ENCODE measurements around the gene PTPRB. TPM values are rescaled to one million over a fixed set of nuclear protein-coding genes. Genes with fewer than 3 reads are reported as not detected.

PTPRB gene
- total and polyA plus RNA-seq, 12 donors: 8.0 to 46.3 (median 28.4) TPM

DNA sequence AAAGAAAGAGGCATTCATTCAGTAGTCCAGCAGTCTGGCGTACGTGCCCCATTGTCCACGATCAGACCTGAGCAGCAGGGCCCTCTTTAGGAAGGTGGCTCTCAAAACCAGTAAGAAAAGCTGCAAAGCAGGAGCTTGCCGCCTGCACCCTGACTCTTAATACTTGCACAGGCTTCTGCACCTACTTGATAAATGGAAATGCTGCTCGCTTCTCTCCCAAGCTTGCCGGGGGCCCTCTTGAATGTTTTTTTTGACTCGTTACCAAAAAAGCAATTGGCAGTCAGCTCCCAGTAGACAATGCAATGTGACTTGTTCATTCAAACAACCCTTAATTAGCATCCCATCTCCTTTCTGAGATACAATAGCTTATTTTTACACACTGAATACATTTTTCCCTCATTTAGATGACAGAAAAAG lies 27.2 kb upstream of the PTPRB start:
- no peak overlapping the region for H3K4me3 ChIP-seq
- intact Hi-C loops (cut with DNase I): no loop called here
- H3K27ac ChIP-seq: no peak overlapping the region
- 45 to 51% (median 48%) methylated on average over 7 of the region's 7 CpGs for WGBS, 4 donors
- TF ChIP-seq, protein P1, sequence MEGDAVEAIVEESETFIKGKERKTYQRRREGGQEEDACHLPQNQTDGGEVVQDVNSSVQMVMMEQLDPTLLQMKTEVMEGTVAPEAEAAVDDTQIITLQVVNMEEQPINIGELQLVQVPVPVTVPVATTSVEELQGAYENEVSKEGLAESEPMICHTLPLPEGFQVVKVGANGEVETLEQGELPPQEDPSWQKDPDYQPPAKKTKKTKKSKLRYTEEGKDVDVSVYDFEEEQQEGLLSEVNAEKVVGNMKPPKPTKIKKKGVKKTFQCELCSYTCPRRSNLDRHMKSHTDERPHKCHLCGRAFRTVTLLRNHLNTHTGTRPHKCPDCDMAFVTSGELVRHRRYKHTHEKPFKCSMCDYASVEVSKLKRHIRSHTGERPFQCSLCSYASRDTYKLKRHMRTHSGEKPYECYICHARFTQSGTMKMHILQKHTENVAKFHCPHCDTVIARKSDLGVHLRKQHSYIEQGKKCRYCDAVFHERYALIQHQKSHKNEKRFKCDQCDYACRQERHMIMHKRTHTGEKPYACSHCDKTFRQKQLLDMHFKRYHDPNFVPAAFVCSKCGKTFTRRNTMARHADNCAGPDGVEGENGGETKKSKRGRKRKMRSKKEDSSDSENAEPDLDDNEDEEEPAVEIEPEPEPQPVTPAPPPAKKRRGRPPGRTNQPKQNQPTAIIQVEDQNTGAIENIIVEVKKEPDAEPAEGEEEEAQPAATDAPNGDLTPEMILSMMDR (IDR thresholded peaks at IDR 0.05): no peak
- TF ChIP-seq POLR2A (IDR thresholded peaks at IDR 0.05): no peak
- H3K9me3 ChIP-seq (replicated peaks in 1 of 3): no peaks in the 10 kb centered on the region
- DNase-seq: no peak
- no peaks in the 10 kb centered on the region for H3K36me3 ChIP-seq (replicated peaks in 1 of 2)
- peaks cover 4% of the 10 kb centered on the region for H3K27me3 ChIP-seq
- peaks cover 0 to 4% of the 10 kb centered on the region in 2 donors for H3K4me1 ChIP-seq (replicated peaks in 1 of 2)

DNA sequence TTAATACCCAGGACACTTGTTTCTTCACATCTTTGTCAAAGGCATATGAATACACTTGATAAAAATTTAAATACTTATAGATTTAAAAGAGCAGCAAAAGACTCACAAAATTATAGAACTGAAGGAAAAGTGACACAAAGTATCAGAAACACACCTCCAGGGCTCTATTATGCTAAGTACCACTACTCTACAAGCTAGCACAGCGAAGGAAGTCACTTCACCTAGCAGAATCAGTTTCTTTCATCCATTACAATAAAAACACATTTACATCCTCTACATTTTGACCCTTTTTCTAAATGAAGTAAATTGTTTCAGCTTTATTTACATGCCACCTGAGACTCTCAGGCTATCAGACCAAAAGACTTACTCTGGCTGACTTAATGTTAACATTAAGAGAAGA lies 26.6 kb upstream of the PTPRB start:
- Histone ChIP-seq H3K4me3 (no peak overlapping the region), H3K27me3 (peaks cover 4% of the 10 kb centered on the region), H3K36me3 (replicated peaks in 1 of 2) (no peaks in the 10 kb centered on the region), H3K4me1 (replicated peaks in 1 of 2) (peaks cover 0 to 4% of the 10 kb centered on the region in 2 donors), H3K9me3 (replicated peaks in 1 of 3) (no peaks in the 10 kb centered on the region), H3K27ac (no peak overlapping the region)
- intact Hi-C loops (cut with DNase I): no loop called here
- 95 to 100% (median 97%) methylated on average over 1 of the region's 1 CpG for WGBS, 4 donors
- no peak for TF ChIP-seq POLR2A (IDR thresholded peaks at IDR 0.05)
- TF ChIP-seq, protein P1 (IDR thresholded peaks at IDR 0.05): no peak
- DNase-seq: no peak

DNA sequence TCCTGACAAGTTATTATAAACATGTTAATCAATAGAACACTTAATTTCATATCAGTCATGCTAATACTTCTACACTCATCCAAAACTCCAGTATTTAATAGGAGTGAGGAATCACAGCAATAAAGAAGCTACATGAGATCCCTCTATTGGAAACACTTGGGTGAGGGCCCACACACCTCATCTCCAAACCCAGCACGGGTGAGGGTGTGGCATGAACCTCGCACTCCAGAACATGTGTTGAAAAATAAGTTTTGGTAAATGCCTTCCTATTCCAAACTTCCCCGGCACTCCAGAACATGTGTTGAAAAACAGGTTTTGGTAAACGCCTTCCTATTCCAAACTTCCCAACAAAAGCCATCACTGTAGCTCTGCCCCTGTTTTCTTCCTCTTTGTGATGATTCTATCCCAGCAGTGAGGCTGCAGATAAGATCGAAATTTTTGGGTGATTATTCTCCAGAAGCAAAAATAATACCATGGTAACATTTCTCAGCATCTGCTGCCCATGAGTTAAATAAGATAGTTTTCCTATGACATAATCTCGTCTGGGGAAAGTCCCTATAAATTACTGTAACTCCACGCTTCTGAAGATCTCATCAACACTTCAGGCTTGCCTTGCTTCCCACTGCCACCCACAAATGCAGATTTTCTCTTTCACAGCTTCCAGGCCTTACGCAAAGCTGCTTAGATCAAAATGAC lies 24.4 kb upstream of the PTPRB start:
- no peaks in the 10 kb centered on the region for H3K36me3 ChIP-seq (replicated peaks in 1 of 2)
- 79 to 80% (median 79%) methylated on average over 8 of the region's 8 CpGs for WGBS, 4 donors
- no peak for DNase-seq
- intact Hi-C loops (cut with DNase I): no loop called here
- H3K4me3 ChIP-seq: no peak overlapping the region
- no peak overlapping the region for H3K27ac ChIP-seq
- peaks cover 4% of the 10 kb centered on the region for H3K27me3 ChIP-seq
- H3K4me1 ChIP-seq (replicated peaks in 1 of 2): peaks cover 0 to 4% of the 10 kb centered on the region in 2 donors
- TF ChIP-seq POLR2A (IDR thresholded peaks at IDR 0.05): no peak
- TF ChIP-seq, protein P1 (IDR thresholded peaks at IDR 0.05): no peak
- no peaks in the 10 kb centered on the region for H3K9me3 ChIP-seq (replicated peaks in 1 of 3)

DNA sequence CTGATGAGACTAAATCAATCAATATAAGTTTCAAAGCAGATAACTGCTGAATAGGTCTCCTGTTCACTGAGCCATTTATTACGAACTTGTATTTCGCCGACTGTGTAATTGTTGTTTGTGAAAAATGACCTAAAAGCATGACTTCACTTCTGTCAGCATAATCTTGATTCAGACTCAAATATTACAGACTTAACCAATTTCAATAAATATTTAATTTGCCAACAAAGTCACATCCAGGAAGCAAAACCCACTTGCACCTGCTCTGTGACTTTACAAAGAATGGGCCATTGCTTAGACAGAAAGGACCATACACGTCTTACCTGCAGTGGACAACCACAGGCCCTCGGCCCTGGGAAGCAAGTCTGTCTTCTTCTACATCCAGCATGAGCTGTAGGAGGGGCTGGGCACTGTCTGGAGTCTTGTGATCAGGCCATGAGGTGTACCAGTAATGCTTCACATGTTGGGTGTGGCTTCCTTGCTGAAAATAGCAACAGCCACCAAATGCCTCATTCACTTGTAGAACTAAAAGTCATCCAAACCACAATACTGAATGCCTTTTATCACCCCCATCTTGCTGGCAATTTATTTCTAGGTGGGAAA lies 23.5 kb upstream of the PTPRB start:
- Histone ChIP-seq H3K27ac (no peak overlapping the region), H3K27me3 (no peaks in the 10 kb centered on the region), H3K4me1 (replicated peaks in 1 of 2) (peaks cover 0 to 4% of the 10 kb centered on the region in 2 donors), H3K36me3 (replicated peaks in 1 of 2) (no peaks in the 10 kb centered on the region), H3K4me3 (no peak overlapping the region), H3K9me3 (replicated peaks in 1 of 3) (no peaks in the 10 kb centered on the region)
- intact Hi-C loops (cut with DNase I): no loop called here
- 74 to 83% (median 79%) methylated on average over 5 of the region's 5 CpGs for WGBS, 4 donors
- no peak for TF ChIP-seq POLR2A (IDR thresholded peaks at IDR 0.05)
- TF ChIP-seq, protein P1 (IDR thresholded peaks at IDR 0.05): no peak
- no peak for DNase-seq

Data from adrenal gland (tissue), 12 donors.